HG03108 (cell line): ENCODE results near the gene MBD2.
A peak's percentile ranks its signal among the peaks of the same experiment; 100 is the strongest.
"Not testable (repeated sequence)": the region's sequence is repeated elsewhere in the genome, so short reads cannot be mapped to it uniquely, and the experiment has no call there.

Experiments used
- ATAC-seq: cut with Tn5 transposase; IDR thresholded peaks from one replicate; pipeline ENCODE4 v1.9.1; 2021; ENCODE audit warnings: moderate library complexity; ENCODE audit not compliant: unreplicated experiment

Gene MBD2, protein sequence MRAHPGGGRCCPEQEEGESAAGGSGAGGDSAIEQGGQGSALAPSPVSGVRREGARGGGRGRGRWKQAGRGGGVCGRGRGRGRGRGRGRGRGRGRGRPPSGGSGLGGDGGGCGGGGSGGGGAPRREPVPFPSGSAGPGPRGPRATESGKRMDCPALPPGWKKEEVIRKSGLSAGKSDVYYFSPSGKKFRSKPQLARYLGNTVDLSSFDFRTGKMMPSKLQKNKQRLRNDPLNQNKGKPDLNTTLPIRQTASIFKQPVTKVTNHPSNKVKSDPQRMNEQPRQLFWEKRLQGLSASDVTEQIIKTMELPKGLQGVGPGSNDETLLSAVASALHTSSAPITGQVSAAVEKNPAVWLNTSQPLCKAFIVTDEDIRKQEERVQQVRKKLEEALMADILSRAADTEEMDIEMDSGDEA

DNA sequence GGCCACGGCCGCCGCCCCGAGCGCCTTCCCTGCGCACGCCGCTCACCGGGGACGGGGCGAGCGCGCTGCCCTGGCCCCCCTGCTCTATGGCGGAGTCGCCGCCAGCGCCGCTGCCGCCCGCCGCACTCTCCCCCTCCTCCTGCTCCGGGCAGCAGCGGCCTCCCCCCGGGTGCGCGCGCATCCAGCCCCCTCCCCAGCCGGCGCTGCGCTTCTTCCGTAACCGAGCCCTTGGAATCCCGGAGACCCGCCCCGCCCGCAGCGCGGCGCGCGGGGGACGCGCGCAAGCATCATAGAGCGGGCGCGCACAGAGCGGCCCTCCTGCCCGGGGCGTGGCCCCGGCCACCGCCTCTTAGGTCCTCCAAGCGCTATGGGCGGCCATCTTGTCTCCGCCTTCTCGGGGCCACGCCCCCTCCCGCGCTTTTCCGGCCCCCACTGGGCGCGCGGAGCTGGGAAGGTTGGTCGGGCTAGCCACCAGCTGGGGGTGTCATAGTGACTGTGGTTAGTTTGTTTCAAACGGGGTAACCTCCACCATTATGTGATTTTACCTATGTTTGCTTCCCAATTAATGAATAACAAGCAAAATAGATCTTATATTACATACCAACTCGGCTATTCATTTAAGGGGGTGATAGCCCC is at the start of gene MBD2:
MBD2 (minus strand) TSS at position 291 of the 636 bp plus-strand sequence; CDS start at position 181, 110 bp downstream.
- peak; percentile 88 for ATAC-seq

DNA sequence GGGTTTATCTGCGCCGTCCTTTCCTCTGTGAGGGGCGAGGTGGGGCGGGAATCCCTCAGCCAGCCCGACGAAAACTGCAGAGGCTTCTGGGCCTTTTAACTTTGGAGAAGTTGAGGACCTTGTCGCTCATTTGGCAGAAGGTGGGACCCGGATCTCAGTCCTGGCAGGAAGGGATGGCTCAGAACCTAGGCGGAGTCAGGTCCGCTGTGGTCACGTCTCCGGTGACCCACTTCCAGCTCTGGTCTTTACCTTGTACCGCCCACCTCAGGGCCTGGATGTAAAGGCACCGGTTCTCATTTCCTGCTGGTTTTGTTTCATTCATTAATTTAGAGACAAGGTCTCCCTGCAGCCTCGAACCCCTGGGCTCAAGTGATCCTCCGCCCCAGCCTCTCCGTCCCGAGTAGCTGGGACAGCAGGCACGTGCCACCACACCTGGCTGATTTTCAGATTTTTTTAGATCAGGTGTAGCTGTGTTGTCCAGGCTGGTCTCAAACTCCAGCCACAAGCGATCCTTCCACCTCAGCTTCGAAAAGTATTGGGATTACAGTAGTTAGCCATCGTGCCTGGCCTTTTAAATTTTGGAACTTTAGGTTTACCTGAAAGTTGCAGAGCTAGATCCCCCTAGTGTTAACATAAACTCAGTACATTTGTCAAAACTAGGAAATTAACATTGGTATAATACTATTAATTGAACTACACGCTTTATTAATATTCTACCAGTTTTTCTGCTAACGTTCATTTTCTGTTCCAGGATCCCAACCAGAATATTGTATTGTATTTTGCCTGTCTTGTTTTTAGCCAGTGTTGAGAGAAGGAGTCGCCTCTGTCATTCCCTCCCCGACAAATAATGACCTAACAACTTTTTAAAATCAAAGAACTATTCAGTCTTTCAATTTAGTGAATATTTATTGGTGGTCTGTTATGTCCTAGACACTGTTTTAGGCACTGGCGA is 45.7 kb upstream of the MBD2 start:
- peak; percentile 36 for ATAC-seq

DNA sequence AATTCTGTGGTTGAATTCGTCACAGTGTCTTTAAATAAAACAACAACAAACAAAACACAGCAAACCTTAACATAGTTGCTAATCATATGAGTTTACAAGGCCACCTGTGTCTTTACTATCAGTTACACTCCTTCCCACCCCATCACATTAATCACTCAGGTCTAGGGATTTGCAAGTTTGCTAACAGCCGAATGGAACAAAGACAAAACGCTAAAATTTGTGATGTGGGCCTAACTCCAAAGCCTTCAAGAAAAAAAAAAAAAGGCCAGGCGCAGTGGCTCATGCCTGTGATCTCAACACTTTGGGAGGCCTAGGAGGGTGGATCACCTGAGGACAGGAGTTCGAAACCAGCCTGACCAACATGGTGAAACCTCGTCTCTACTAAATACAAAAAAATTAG is 44.3 kb upstream of the MBD2 start:
- no peak for ATAC-seq

DNA sequence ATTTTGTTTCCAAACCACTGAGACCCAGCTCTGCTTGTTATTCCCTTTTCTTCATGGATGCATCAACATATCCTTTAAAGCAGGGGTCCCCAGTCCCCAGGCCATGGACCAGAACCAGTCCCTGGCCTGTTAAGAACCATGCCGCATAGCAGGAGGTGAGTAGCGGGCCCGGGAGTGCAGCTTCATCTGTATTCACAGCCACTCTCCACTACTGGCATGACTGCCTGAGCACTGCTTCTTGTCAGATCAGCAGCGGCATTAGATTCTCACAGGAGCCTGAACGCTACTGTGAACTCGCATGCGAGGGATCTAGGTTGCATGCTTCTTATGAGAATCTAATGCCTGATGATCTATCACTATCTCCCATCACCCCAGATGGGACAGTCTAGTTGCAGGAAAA is 43.2 kb upstream of the MBD2 start:
- no peak for ATAC-seq

DNA sequence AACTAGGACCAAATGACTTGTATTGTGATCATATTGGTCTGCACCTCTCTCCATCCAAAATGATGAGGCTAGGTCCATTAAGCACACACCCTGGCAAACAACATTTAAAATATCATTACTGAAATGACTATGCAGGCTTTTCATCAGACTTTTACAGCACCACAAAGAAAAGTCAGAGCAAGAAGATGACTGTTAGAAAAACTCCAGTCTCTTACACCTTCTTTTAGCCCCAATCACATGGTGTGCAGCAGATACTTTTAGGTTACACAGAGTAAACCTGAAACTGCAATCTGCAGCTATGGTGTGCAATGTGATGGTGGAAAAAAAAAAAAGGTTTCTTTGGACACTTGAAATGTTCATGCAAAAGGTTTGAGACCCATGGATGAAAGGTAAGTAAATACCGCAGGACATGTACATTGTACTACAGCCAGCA is 39.5 kb upstream of the MBD2 start:
- ATAC-seq = peak; percentile 74

DNA sequence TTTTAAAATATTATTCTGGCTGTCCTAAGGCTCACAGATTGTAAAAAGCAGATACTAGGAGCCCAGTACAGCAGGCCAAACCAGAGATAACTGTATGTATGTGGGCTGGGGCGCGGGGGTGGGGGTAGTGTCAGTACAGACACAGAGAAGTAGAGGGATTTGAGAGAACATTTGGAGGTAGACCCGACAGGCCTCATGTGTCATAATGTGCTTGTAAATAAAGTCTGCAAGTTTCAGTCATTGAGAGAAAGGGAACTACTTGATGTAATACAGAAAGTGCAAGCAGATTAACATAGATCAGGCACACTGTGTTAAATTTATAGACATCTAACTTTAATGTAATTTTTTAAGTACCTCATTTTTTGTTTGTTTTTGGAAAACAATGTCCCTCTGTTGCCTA is 37.4 kb upstream of the MBD2 start:
- ATAC-seq = peak; percentile 74

DNA sequence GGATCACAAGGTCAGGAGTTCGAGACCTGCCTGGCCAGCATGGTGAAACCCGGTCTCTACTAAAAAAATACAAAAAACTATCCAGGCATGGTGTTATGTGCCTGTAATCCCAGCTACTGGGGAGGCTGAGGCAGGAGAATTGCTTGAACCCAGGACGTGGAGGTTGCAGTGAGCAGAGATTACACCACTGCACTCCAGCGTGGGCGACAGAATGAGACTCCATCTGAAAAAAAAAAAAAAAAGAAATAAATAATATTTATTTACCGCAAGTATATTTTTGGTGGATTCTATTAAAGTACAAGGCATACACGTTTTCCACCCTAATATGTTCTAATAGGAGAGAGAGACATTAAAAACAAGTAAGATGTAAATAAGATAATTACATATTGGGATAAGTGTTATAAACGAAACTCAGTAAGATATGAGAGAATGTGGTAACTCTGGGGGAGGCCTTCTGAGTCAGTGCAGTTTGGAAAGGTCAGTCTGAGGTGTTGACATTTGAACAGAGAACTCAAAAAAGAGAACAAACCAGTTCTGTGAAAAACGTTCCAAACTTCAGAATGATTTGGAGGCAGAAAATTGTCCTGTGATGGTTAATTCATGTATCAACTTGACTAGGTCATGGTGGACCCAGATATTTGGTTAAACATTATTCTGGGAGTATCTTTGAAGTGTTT is 36.1 kb upstream of the MBD2 start:
- ATAC-seq = peak; percentile 28

DNA sequence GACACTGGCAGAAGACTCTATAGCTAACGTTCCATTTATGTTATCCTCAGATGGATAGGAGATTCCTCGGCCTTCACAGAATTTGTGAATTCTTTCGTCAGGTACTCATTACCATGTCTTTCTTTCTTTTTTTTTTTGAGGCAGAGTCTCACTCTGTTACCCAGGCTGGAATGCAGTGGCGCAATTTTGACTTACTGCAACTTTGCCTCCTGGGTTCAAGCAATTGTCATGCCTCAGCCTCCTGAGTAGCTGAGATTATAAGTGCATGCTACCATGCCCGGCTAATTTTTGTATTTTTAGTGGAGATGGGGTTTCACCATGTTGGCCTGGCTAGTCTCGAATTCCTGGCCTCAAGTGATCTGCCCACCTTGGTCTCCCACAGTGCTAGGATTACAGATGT is 33.3 kb upstream of the MBD2 start:
- ATAC-seq = not testable (repeated sequence)

DNA sequence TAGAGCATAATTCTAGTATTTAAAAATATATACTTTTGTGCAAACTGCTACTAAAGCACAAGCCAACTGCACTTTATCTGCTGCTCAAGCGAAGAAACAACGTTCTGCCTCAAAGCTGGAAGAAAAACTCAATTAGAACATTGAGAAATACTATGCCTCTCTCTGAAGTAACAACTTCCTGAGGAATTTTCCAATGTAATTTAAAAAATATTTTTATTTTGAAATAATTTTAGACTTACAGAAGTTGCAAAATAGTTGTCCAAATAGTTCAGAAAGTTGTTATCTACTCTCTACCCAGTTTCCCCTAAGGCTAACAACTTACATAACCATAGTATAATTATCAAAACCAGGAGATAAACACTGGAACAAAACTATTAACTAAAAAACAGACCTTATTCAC is 32.5 kb upstream of the MBD2 start:
- ATAC-seq = no peak

DNA sequence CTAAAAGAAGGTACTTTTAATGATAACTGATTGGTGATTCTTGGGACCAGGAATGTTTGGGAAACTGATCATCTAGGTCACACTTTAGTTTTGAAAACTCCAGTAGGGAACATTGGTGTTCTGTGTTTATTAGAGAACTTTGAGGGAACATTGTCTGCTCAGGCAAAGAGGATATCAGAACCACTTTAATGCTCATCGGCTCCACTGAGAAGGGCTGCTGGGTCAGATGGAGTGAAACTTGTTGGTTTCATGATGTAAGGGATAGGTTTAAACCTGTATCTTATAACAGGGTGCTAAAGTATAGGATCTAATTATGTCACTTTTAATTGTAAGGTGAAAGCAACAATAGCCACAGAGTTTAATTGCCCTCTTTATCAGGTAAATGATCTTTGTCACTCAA is 30.7 kb upstream of the MBD2 start:
- no peak for ATAC-seq

DNA sequence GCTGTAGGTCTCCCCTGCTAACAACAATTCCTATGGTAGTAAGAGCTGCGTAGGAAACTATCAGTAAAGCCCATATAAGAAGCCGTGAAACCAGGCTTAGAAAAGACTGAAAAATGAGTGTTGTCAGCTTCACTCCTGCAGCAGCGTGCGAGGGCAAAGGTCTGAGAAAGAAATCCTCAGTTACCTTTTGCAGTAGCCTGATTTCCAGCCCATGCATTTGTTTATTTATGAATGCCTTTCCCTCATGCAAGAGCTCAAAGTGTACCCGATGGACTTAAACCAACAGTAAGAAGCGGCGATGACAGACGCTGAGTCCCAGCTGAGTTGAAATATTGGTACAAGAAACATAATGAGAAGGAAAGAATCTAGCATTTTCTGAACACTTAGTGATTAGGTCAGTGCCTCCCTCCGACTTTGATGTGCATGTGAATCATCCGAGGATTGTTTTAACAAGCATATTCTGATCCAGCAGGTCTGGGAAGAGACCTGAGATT is 29.8 kb upstream of the MBD2 start:
- no peak for ATAC-seq

DNA sequence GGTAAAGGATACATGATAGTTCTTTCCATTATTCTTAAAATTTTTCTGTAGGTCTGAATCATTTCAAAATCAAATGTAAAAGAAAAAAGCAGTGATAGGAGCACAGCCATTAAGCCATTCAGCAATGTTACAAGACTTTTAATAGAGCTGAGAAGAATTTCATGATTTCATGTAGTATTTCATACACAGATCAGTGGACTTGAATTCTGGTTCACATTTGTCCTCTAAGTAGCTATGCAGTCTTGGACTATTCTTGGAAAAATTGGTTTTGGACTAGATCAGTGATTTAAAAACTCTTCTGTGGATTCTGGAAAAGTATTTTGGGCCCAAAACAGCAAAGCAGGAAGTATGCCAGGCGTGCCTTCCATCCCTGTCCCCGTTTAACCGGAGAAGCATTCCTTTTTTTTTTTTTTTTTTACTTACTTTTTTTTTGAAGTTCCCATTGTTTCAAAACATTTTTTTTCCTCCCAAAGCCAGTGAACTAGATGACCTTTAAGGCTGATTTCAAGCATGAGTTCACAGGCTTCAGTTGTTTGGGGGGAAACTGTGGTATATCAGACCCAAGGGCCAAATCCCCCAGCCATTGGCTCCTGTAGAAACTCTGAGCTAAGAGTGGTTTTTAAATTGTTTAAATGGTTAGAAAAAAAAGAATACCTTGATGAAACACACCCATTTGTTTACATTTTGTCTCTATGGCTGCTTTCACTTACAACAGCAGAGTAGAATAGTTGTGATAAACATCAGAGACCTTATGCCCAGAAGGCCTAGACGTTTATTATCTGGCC is 27.3 kb upstream of the MBD2 start:
- ATAC-seq = no peak

DNA sequence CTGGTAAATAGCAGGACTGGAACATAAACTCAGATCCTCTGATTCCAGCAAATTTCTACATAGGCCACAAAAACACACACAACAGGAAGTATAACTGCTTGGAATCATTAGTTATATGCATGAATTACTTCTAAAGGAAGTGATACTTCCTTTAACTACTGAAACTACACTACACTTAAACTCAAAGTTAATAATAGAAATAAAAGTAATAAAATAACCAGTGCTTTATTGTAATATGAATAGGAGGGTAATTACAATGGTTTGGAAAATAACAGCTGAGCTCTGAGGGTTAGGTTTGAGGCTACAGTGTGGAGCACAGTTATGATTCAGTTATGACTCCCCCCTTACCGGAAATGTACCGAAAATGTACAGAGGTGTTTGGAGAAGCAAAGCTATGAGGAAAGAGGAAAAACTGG is 26.4 kb upstream of the MBD2 start:
- ATAC-seq = peak; percentile 81

DNA sequence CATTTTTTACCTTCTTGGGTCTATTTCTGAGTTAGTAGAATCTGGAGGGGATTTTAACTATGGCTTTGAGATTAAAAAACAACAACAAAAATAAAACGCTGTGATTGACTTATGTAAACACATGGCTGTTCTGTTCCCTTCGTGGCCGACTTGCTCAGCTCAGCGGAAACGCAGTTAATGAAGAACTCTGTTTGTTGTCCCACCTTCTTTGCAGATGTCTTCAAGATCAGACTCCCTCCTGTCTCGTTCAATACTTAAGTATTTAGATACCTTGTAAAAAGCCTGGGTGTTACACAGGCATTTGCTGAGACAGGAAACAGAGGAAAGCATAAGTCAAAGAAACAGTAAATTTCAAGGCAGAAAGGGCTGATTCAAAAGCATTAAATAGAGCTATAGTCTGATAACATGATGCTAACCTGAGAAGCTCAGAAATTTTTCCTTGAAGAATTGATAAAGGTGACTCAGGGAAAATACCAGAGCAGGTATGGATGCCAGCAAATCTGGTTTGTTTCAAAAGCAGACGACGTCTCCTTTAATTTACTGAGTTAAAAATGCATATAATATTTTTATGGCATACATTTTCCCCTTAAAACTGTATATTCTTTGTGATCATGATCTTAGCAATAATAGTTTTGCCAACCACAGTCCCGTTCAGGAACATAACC is 23.2 kb upstream of the MBD2 start:
- no peak for ATAC-seq

DNA sequence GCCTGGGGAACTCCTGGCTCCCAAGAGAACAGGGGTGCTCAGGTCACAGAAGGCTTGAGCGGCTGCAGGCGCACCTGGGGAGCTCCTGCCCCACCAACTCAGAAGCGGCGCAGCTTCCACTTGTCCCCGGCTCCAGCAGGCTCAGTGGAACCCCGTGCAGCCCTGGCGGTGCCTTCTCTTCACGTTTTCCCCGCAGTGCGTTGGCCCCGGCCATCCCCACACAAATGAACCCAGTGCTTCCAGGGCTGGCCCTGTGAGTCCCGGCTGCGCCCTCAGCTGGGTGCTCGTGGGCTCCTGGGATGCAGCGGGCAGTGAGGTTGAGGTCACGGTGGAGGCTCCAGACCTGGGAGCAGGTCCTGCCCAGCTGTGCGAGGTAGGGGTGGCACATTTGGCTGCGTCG is 17.9 kb upstream of the MBD2 start:
- no peak for ATAC-seq

DNA sequence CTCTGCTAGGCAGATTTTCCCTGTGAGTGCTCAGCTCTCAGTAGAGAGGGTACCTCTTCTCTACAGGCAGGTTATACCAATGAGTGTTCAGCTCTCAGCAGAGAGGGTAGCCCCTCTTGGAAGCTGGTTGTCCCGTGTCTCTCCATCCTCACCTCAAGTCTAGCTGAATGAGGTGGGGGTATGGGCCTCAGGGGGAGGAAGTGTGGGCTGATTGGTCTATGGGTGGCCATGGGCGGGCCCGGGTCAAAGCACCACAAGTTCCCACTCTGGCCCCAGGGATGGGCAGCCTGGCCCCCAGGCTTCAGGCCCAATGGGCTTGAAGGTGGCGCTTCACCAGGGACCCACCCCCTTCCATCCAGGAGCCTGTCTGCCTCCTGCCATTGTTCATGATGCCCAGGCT is 17.0 kb upstream of the MBD2 start:
- ATAC-seq = no peak

DNA sequence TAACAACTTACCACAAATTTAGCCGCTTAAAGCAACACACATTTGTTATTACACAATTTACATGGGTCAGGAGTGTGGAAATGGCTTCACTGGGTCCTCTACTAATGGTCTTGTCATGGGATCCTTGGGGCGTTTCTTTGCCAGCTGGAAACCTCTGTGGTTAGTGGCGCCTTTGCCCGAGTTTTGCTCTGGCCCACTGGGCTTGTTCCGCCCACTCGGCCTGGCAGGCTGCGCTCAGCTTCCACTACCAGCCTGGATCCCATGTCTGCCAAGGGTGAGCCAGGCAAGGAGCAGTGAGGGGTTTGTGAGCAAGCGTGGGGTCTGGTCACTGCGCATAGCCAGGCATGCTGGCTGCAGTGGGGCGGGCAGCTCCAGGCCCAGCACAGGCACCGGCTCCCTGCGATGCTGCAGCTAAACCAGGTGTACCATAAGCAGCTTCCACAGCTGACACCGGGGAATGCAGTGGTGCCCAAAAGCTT is 16.2 kb upstream of the MBD2 start:
- no peak for ATAC-seq

DNA sequence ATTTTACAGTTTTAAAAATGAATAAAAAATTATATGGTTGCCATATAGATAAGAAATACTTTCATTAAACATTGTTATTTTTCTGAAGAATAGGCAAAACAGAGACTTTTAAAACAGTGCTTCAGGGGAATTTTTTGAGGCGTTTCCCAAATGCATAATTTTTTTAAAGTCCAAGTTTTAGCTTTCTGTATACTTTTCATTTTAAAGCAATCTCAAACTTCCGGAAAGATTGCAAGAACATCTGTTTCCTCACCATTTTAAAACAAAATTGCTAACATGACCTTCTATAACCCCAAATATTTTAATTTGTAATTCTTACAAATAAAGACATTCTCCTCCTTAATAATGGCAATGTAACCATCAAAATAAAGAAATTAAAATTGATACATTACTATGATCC is 15.1 kb upstream of the MBD2 start:
- ATAC-seq = no peak

DNA sequence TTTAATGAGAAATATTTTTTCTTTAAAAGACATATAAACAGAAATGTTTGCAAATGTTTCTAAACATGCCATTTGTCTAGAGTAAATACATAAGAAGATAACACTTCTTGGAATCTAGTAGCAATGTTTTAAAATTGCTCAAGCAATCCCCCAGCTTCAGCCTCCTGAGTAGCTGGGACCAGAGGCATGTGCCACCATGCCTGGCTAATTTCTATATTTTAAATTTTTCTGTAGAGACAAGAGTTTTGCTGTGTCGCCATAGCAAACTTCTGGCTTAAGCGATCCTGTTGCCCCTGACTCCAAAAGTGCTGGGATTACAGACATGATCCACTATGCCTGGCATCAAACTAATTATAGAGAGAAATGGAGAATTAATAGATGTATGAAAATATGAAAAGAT is 14.6 kb upstream of the MBD2 start:
- no peak for ATAC-seq
